ENCODE results near the gene COQ7.

DNA sequence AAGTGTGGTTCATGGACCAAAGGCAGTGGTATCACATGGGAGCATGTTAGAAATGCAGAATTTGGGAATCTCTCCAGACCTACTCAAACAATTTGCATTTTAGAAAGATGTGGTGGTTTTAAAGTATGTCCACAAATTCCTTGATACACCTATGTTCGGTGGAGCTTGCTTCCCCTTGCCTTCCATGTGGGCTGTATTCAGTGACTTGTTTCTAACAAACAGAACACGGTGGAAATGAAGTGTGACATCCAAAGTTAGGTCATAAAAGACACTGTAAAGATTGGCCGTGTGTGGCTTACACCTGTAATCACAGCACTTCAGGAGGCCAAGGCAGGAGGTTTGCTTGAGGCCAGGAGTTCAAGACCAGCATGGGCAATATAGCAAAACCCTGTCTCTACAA lies 16.7 kb downstream of the COQ7 start:
- TF ChIP-seq POLR2AphosphoS5 (IDR thresholded peaks at IDR 0.05; ENCODE audit: low read depth) = no peak
- TF ChIP-seq, protein P1, sequence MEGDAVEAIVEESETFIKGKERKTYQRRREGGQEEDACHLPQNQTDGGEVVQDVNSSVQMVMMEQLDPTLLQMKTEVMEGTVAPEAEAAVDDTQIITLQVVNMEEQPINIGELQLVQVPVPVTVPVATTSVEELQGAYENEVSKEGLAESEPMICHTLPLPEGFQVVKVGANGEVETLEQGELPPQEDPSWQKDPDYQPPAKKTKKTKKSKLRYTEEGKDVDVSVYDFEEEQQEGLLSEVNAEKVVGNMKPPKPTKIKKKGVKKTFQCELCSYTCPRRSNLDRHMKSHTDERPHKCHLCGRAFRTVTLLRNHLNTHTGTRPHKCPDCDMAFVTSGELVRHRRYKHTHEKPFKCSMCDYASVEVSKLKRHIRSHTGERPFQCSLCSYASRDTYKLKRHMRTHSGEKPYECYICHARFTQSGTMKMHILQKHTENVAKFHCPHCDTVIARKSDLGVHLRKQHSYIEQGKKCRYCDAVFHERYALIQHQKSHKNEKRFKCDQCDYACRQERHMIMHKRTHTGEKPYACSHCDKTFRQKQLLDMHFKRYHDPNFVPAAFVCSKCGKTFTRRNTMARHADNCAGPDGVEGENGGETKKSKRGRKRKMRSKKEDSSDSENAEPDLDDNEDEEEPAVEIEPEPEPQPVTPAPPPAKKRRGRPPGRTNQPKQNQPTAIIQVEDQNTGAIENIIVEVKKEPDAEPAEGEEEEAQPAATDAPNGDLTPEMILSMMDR (IDR thresholded peaks at IDR 0.05; ENCODE audit: insufficient read depth, low read length) = no peak

All from HL-60 (cell line).